ENCODE measurements around the gene CMTM5. TPM values are rescaled to one million over a fixed set of nuclear protein-coding genes. Genes with fewer than 3 reads are reported as not detected.

The CMTM5 gene
- total RNA-seq, 1 donor from 2014 or later = 4.3 TPM

- Histone ChIP-seq H4K20me1 (ENCODE audit: low read depth) (no peaks in the 10 kb centered on the region), H3K9ac (no peak overlapping the region), H3F3A (ENCODE audit: low read depth) (no peaks in the 10 kb centered on the region), H3K9me3 (ENCODE audit: low read depth) (no peaks in the 10 kb centered on the region), H3K79me2 (ENCODE audit: low read depth) (no peaks in the 10 kb centered on the region), H3K4me3 (no peak overlapping the region), H3K4me2 (no peak overlapping the region), H3K36me3 (no peaks in the 10 kb centered on the region), H3K4me1 (no peaks in the 10 kb centered on the region), H3K27ac (no peak overlapping the region), H2AFZ (replicated peaks) (no peak overlapping the region), H3K27me3 (no peaks in the 10 kb centered on the region)
- no peak overlapping the region for H3K27ac Mint-ChIP-seq
- H3K36me3 Mint-ChIP-seq = no peaks in the 10 kb centered on the region
- H3K9me3 Mint-ChIP-seq = no peaks in the 10 kb centered on the region
- H3K27me3 Mint-ChIP-seq (ENCODE audit: insufficient read depth, low read depth) = peaks cover 17% of the 10 kb centered on the region
- no peaks in the 10 kb centered on the region for H3K4me1 Mint-ChIP-seq
- H3K4me3 Mint-ChIP-seq = no peak overlapping the region
- TF ChIP-seq EZH2phosphoT487 (IDR thresholded peaks at IDR 0.05) (no peak), EZH2 (IDR thresholded peaks at IDR 0.05) (no peak), CTCF (IDR thresholded peaks at IDR 0.05) (no peak)
- no peak for DNase-seq (ENCODE audit: low spot score)
Observed at GRCh38 chr14:23392613-23393012, 15.8 kb downstream of the CMTM5 start.

- H3K27me3 Mint-ChIP-seq (ENCODE audit: insufficient read depth, low read depth) = peaks cover 17% of the 10 kb centered on the region
- peaks cover 2% of the 10 kb centered on the region for H3K9me3 Mint-ChIP-seq
- Histone ChIP-seq H3K9ac (no peak overlapping the region), H3K4me2 (no peak overlapping the region), H3K27ac (no peak overlapping the region), H3K79me2 (ENCODE audit: low read depth) (no peaks in the 10 kb centered on the region), H3F3A (ENCODE audit: low read depth) (no peaks in the 10 kb centered on the region), H3K4me1 (no peaks in the 10 kb centered on the region), H4K20me1 (ENCODE audit: low read depth) (no peaks in the 10 kb centered on the region), H3K4me3 (no peak overlapping the region), H3K9me3 (ENCODE audit: low read depth) (no peaks in the 10 kb centered on the region), H2AFZ (replicated peaks) (no peak overlapping the region), H3K36me3 (no peaks in the 10 kb centered on the region), H3K27me3 (no peaks in the 10 kb centered on the region)
- no peak overlapping the region for H3K4me3 Mint-ChIP-seq
- H3K36me3 Mint-ChIP-seq = no peaks in the 10 kb centered on the region
- peaks cover 5% of the 10 kb centered on the region for H3K4me1 Mint-ChIP-seq
- no peak overlapping the region for H3K27ac Mint-ChIP-seq
- TF ChIP-seq CTCF (IDR thresholded peaks at IDR 0.05) = no peak
- no peak for TF ChIP-seq EZH2 (IDR thresholded peaks at IDR 0.05)
- no peak for TF ChIP-seq EZH2phosphoT487 (IDR thresholded peaks at IDR 0.05)
- DNase-seq (ENCODE audit: low spot score) = no peak
Observed at GRCh38 chr14:23396126-23396525, 19.3 kb downstream of the CMTM5 start.

- Histone ChIP-seq H3K79me2 (ENCODE audit: low read depth) (no peaks in the 10 kb centered on the region), H2AFZ (replicated peaks) (no peak overlapping the region), H3K9me3 (ENCODE audit: low read depth) (no peaks in the 10 kb centered on the region), H3K27ac (no peak overlapping the region), H3K9ac (no peak overlapping the region), H3F3A (ENCODE audit: low read depth) (no peaks in the 10 kb centered on the region), H3K36me3 (no peaks in the 10 kb centered on the region), H3K4me2 (no peak overlapping the region), H3K4me3 (no peak overlapping the region), H4K20me1 (ENCODE audit: low read depth) (no peaks in the 10 kb centered on the region), H3K27me3 (no peaks in the 10 kb centered on the region), H3K4me1 (no peaks in the 10 kb centered on the region)
- no peak overlapping the region for H3K4me3 Mint-ChIP-seq
- peaks cover 5% of the 10 kb centered on the region for H3K4me1 Mint-ChIP-seq
- peaks cover 19% of the 10 kb centered on the region for H3K27me3 Mint-ChIP-seq (ENCODE audit: insufficient read depth, low read depth)
- no peak for DNase-seq (ENCODE audit: low spot score)
- H3K36me3 Mint-ChIP-seq = no peaks in the 10 kb centered on the region
- TF ChIP-seq EZH2phosphoT487 (IDR thresholded peaks at IDR 0.05) = no peak
- TF ChIP-seq CTCF (IDR thresholded peaks at IDR 0.05) = no peak
- no peak for TF ChIP-seq EZH2 (IDR thresholded peaks at IDR 0.05)
- H3K9me3 Mint-ChIP-seq = peaks cover 6% of the 10 kb centered on the region
- H3K27ac Mint-ChIP-seq = no peak overlapping the region
Observed at GRCh38 chr14:23396781-23397407, 20.0 kb downstream of the CMTM5 start.
